ENCODE results near the gene SRMS. TPM values are rescaled to one million over a fixed set of nuclear protein-coding genes. Genes with fewer than 3 reads are reported as not detected.

The SRMS gene
- total and polyA plus RNA-seq, 2 of the 13 experiments (the other 11 are each of a cell fraction or from before 2014, with no cell fraction given): not detected

- TF ChIP-seq SKIL (CRISPR knock-in tag; IDR thresholded peaks at IDR 0.05; ENCODE audit: borderline replicate concordance) (no peak), ZSCAN22 (CRISPR knock-in tag; IDR thresholded peaks at IDR 0.05) (no peak), ZNF788 (CRISPR knock-in tag; IDR thresholded peaks at IDR 0.05; ENCODE audit: borderline replicate concordance) (peak; percentile 95; the same call in 1 of the 2 replicates), ARID4A (CRISPR knock-in tag; IDR thresholded peaks at IDR 0.05; ENCODE audit: borderline replicate concordance) (peak; percentile 73; the same call in 1 of the 2 replicates), ZBTB39 (CRISPR knock-in tag; IDR thresholded peaks at IDR 0.05) (no peak), TIGD3 (CRISPR knock-in tag; IDR thresholded peaks at IDR 0.05; ENCODE audit: borderline replicate concordance) (no peak), MTA1 (CRISPR knock-in tag; IDR thresholded peaks at IDR 0.05; ENCODE audit: borderline replicate concordance) (peak; percentile 95; the same call in 1 of the 2 replicates), TBX3 (IDR thresholded peaks at IDR 0.05; ENCODE audit: borderline replicate concordance) (peak; percentile 21; the same call in 1 of the 2 replicates), MYPOP (CRISPR knock-in tag; IDR thresholded peaks at IDR 0.05) (peak; percentile 86; the same call in 1 of the 2 replicates), ZNF564 (CRISPR knock-in tag; IDR thresholded peaks at IDR 0.05) (peak; percentile 75; the same call in 1 of the 2 replicates)
Observed at GRCh38 chr20:63537525-63538203, 9.9 kb downstream of the SRMS start (continued).
